Measurements from ENCODE around the gene MICAL3. TPM values are rescaled to one million over a fixed set of nuclear protein-coding genes. Genes with fewer than 3 reads are reported as not detected.

The MICAL3 gene
- total and polyA plus RNA-seq, 2 donors = 31.8 to 42.4 TPM

GRCh38 chr22:17748555-17749353, 275.6 kb downstream of the MICAL3 start:
- 64% methylated on average over 40 of the region's 40 CpGs for WGBS
- DNase-seq (ENCODE audit: extremely low spot score) = no peak
- H3K4me1 ChIP-seq (ENCODE audit: insufficient read depth) = no peaks in the 10 kb centered on the region
- H3K4me3 ChIP-seq (ENCODE audit: low read depth, low read length) = no peak overlapping the region
- H3K27ac ChIP-seq (ENCODE audit: low read depth) = no peak overlapping the region
- H3K36me3 ChIP-seq (ENCODE audit: insufficient read depth) = no peaks in the 10 kb centered on the region

GRCh38 chr22:17746916-17747315, 277.4 kb downstream of the MICAL3 start:
- Histone ChIP-seq H3K36me3 (ENCODE audit: insufficient read depth) (no peaks in the 10 kb centered on the region), H3K4me1 (ENCODE audit: insufficient read depth) (no peaks in the 10 kb centered on the region), H3K27ac (ENCODE audit: low read depth) (no peak overlapping the region), H3K4me3 (ENCODE audit: low read depth, low read length) (no peak overlapping the region)
- DNase-seq (ENCODE audit: extremely low spot score) = no peak
- 95% methylated on average over 10 of the region's 10 CpGs for WGBS

GRCh38 chr22:17744430-17744829, 279.9 kb downstream of the MICAL3 start:
- DNase-seq (ENCODE audit: extremely low spot score) = no peak
- Histone ChIP-seq H3K4me3 (ENCODE audit: low read depth, low read length) (no peak overlapping the region), H3K27ac (ENCODE audit: low read depth) (no peak overlapping the region), H3K4me1 (ENCODE audit: insufficient read depth) (no peaks in the 10 kb centered on the region), H3K36me3 (ENCODE audit: insufficient read depth) (no peaks in the 10 kb centered on the region)
- 71% methylated on average over 7 of the region's 7 CpGs for WGBS

- Histone ChIP-seq H3K36me3 (ENCODE audit: insufficient read depth) (no peaks in the 10 kb centered on the region), H3K4me3 (ENCODE audit: low read depth, low read length) (no peak overlapping the region), H3K27ac (ENCODE audit: low read depth) (no peak overlapping the region), H3K4me1 (ENCODE audit: insufficient read depth) (no peaks in the 10 kb centered on the region)
- 76% methylated on average over 25 of the region's 25 CpGs for WGBS
- DNase-seq (ENCODE audit: extremely low spot score) = no peak
Measured at GRCh38 chr22:17743661-17744411, 280.5 kb downstream of the MICAL3 start.

GRCh38 chr22:17742527-17742902, 281.8 kb downstream of the MICAL3 start:
- H3K4me1 ChIP-seq (ENCODE audit: insufficient read depth) = no peaks in the 10 kb centered on the region
- H3K4me3 ChIP-seq (ENCODE audit: low read depth, low read length) = no peak overlapping the region
- no peak overlapping the region for H3K27ac ChIP-seq (ENCODE audit: low read depth)
- peak; percentile 7 for DNase-seq (ENCODE audit: extremely low spot score)
- H3K36me3 ChIP-seq (ENCODE audit: insufficient read depth) = no peaks in the 10 kb centered on the region
- WGBS = 50% methylated on average over 9 of the region's 9 CpGs

GRCh38 chr22:17741866-17742526, 282.4 kb downstream of the MICAL3 start:
- no peak overlapping the region for H3K4me3 ChIP-seq (ENCODE audit: low read depth, low read length)
- no peak for DNase-seq (ENCODE audit: extremely low spot score)
- no peak overlapping the region for H3K27ac ChIP-seq (ENCODE audit: low read depth)
- no peaks in the 10 kb centered on the region for H3K36me3 ChIP-seq (ENCODE audit: insufficient read depth)
- no peaks in the 10 kb centered on the region for H3K4me1 ChIP-seq (ENCODE audit: insufficient read depth)
- WGBS = 72% methylated on average over 18 of the region's 18 CpGs

- H3K27ac ChIP-seq (ENCODE audit: low read depth) = no peak overlapping the region
- H3K4me1 ChIP-seq (ENCODE audit: insufficient read depth) = no peaks in the 10 kb centered on the region
- no peak for DNase-seq (ENCODE audit: extremely low spot score)
- no peaks in the 10 kb centered on the region for H3K36me3 ChIP-seq (ENCODE audit: insufficient read depth)
- no peak overlapping the region for H3K4me3 ChIP-seq (ENCODE audit: low read depth, low read length)
- 92% methylated on average over 36 of the region's 36 CpGs for WGBS
Measured at GRCh38 chr22:17739196-17739975, 285.0 kb downstream of the MICAL3 start.

GRCh38 chr22:17738386-17739128, 285.8 kb downstream of the MICAL3 start:
- DNase-seq (ENCODE audit: extremely low spot score) = no peak
- Histone ChIP-seq H3K27ac (ENCODE audit: low read depth) (no peak overlapping the region), H3K36me3 (ENCODE audit: insufficient read depth) (no peaks in the 10 kb centered on the region), H3K4me1 (ENCODE audit: insufficient read depth) (no peaks in the 10 kb centered on the region), H3K4me3 (ENCODE audit: low read depth, low read length) (no peak overlapping the region)
- 92% methylated on average over 21 of the region's 21 CpGs for WGBS

Small RNAs within 50 kb of the gene (small RNA-seq; reads per million reads assigned to genes)
- gene MIR3198-1 = not detected
- not detected for gene MIR648

Other genes starting within 250 kb of the MICAL3 start
- gene PEX26, start 53.4 kb upstream of the MICAL3 start, total RNA-seq = 11.9 TPM
- 17.5 TPM for gene PEX26, start 53.4 kb upstream of the MICAL3 start, polyA plus RNA-seq
- gene TUBA8, start 86.2 kb upstream of the MICAL3 start, total RNA-seq = 1.5 TPM
- gene TUBA8, start 86.2 kb upstream of the MICAL3 start, polyA plus RNA-seq = 4.5 TPM
- gene USP18, start 125.6 kb upstream of the MICAL3 start, total RNA-seq = 2.6 TPM
- gene USP18, start 125.6 kb upstream of the MICAL3 start, polyA plus RNA-seq = 9.1 TPM

Data from urinary bladder (tissue), 4 donors.